Measurements from ENCODE around the gene LRMDA. TPM values are rescaled to one million over a fixed set of nuclear protein-coding genes. Genes with fewer than 3 reads are reported as not detected.

Gene LRMDA
- total and polyA plus RNA-seq, 2 donors (not counting 3 experiments of a cell fraction or from before 2014, with no cell fraction given), result 9.7 to 18.0 TPM

DNA sequence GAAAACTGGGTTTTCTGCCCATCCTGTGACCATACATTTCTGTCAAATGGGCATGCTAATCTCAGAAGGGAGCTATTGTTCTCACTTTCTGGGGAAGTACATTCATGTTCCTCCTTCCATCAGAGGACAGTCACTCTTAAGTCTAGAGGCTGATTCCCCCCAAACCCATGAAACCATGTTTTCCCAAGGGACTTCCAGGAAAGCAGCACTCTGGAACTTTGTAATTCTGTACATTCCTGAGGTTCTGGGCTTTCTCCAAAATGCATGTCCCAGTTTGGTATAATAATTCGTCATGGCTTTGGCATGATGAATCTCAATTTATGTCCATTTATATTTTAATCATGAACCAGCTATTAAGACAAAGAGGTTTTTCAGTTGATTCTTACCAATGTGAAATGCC, 688.1 kb downstream of the LRMDA start:
- no TSS peak for BruUV-seq (replicated peaks)
- no peak overlapping the region for H3K9ac ChIP-seq (replicated peaks; ENCODE audit: extremely low read depth, insufficient read depth, low read length)
- H3K27ac ChIP-seq (ENCODE audit: insufficient read depth, low read depth, low read length), result no peak overlapping the region
- H3K9me1 ChIP-seq (replicated peaks; ENCODE audit: control insufficient read depth, extremely low read depth, insufficient read depth, low read length), result no peaks in the 10 kb centered on the region
- no peaks in the 10 kb centered on the region for H3K36me3 ChIP-seq (ENCODE audit: control insufficient read depth in 2 of 2, extremely low read depth in 1 of 2, insufficient read depth in 2 of 2, low read length in 2 of 2)
- intact Hi-C loops (cut with micrococcal nuclease), result no loop called here
- dilution Hi-C loops (cut with MboI; ENCODE audit: extremely low pct_ligation_motif_present, low sequenced_read_pairs), result no loop called here
- no peak overlapping the region for H3K4me2 ChIP-seq (ENCODE audit: insufficient read depth, low read length)
- no peak for DNase-seq (ENCODE audit: low read depth, low spot score)
- no peaks in the 10 kb centered on the region for H3K79me2 ChIP-seq (ENCODE audit: control insufficient read depth, insufficient read depth, low read length)
- no peaks in the 10 kb centered on the region for H4K20me1 ChIP-seq (replicated peaks; ENCODE audit: control insufficient read depth, extremely low read depth, insufficient read depth, low read length)
- POLR2A ChIA-PET, result no interaction called here
- no peaks in the 10 kb centered on the region for H3K9me3 ChIP-seq (replicated peaks; ENCODE audit: control insufficient read depth, insufficient read depth, low read length)
- TF ChIP-seq POLR2AphosphoS5 (IDR thresholded peaks at IDR 0.05; ENCODE audit: insufficient read depth, low read depth, low read length), result no peak
- TF ChIP-seq MYC (IDR thresholded peaks at IDR 0.05; ENCODE audit: low read depth, low read length), result no peak
- TF ChIP-seq, protein P1, sequence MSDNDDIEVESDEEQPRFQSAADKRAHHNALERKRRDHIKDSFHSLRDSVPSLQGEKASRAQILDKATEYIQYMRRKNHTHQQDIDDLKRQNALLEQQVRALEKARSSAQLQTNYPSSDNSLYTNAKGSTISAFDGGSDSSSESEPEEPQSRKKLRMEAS (IDR thresholded peaks at IDR 0.05; ENCODE audit: insufficient read depth, insufficient read length), result no peak
- TF ChIP-seq GATA2 (IDR thresholded peaks at IDR 0.05; ENCODE audit: insufficient read depth, insufficient read length, low read depth, low read length), result no peak
- TF ChIP-seq, protein P2, sequence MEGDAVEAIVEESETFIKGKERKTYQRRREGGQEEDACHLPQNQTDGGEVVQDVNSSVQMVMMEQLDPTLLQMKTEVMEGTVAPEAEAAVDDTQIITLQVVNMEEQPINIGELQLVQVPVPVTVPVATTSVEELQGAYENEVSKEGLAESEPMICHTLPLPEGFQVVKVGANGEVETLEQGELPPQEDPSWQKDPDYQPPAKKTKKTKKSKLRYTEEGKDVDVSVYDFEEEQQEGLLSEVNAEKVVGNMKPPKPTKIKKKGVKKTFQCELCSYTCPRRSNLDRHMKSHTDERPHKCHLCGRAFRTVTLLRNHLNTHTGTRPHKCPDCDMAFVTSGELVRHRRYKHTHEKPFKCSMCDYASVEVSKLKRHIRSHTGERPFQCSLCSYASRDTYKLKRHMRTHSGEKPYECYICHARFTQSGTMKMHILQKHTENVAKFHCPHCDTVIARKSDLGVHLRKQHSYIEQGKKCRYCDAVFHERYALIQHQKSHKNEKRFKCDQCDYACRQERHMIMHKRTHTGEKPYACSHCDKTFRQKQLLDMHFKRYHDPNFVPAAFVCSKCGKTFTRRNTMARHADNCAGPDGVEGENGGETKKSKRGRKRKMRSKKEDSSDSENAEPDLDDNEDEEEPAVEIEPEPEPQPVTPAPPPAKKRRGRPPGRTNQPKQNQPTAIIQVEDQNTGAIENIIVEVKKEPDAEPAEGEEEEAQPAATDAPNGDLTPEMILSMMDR (IDR thresholded peaks at IDR 0.05; ENCODE audit: extremely low read depth in 1 of 2, insufficient read depth in 1 of 2, low read depth in 1 of 2, low read length in 2 of 2), result no peak
- TF ChIP-seq JUN (IDR thresholded peaks at IDR 0.05; ENCODE audit: borderline replicate concordance, insufficient read depth, insufficient read length, low read depth), result no peak
- no peak for TF ChIP-seq EZH2 (IDR thresholded peaks at IDR 0.05; ENCODE audit: borderline replicate concordance, low read depth, low read length, severe bottlenecking)
- no peak for TF ChIP-seq POLR2A (IDR thresholded peaks at IDR 0.05; ENCODE audit: low read depth, low read length)
- TF ChIP-seq FOS (IDR thresholded peaks at IDR 0.05; ENCODE audit: borderline replicate concordance, insufficient read depth, low read length), result no peak
- no peak for FAIRE-seq
- no peaks in the 10 kb centered on the region for H3K4me1 ChIP-seq (ENCODE audit: control insufficient read depth, extremely low read depth, insufficient read depth, low read length)
- no peak overlapping the region for H2AFZ ChIP-seq (ENCODE audit: low read depth, low read length)
- H3K27me3 ChIP-seq (ENCODE audit: control insufficient read depth in 2 of 2, insufficient read depth in 2 of 2, low read length in 2 of 2), result no peaks in the 10 kb centered on the region
- CTCF ChIA-PET, result interaction anchor here (1.1 kb wide), 1 partner anchor 15 kb away, joined by 3 read pairs; no protein-coding TSS in a partner anchor
- H3K4me3 ChIP-seq (replicated peaks in 1 of 3; ENCODE audit: insufficient read depth in 1 of 3, low read depth in 1 of 3, low read length in 3 of 3), result no peak overlapping the region
